Head of caudate nucleus (tissue), 42 donors: ENCODE results near the gene PXDC1.
A peak's percentile ranks its signal among the peaks of the same experiment; 100 is the strongest.

Experiments used
- DNase-seq, 42 donors: peaks; one replicate each; pipeline versions ENCODE4 v3.0.0 to v3.0.0-alpha.2; 2020 to 2021; ENCODE audit warnings: mixed read lengths in 7 of 42
- intact Hi-C: fragments of 100-400 bp; cut with DNase I; formaldehyde crosslinking; loops from one replicate; pipeline ENCODE4 v1.15.0; 2022

The PXDC1 gene

DNA sequence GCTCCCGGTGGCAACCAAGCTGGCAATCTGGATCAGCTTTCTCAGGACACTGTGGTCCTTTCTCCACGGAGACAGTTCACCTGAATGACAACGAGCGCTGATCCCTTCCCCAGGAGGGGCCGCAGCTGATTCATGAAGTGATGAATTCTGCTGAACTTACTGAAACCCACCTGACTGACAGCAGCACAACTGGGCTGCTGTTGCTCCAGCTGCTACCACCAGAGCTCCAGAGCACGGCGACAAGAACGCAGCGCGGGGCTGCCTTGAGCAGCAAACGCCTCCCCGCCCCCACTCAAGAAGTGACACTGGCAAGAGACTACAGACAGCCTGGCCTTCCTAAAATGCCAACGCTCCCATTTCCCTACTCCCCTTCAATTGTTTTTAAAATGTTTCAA, 10.0 kb downstream of the PXDC1 start:
- peak in 3 of 42 donors; percentile 11 to 43 (median 31) for DNase-seq
- intact Hi-C loops = loop anchor here (5.0 to 10.0 kb wide), 3 partner anchors 146 to 413 kb away; no protein-coding TSS in a partner anchor

DNA sequence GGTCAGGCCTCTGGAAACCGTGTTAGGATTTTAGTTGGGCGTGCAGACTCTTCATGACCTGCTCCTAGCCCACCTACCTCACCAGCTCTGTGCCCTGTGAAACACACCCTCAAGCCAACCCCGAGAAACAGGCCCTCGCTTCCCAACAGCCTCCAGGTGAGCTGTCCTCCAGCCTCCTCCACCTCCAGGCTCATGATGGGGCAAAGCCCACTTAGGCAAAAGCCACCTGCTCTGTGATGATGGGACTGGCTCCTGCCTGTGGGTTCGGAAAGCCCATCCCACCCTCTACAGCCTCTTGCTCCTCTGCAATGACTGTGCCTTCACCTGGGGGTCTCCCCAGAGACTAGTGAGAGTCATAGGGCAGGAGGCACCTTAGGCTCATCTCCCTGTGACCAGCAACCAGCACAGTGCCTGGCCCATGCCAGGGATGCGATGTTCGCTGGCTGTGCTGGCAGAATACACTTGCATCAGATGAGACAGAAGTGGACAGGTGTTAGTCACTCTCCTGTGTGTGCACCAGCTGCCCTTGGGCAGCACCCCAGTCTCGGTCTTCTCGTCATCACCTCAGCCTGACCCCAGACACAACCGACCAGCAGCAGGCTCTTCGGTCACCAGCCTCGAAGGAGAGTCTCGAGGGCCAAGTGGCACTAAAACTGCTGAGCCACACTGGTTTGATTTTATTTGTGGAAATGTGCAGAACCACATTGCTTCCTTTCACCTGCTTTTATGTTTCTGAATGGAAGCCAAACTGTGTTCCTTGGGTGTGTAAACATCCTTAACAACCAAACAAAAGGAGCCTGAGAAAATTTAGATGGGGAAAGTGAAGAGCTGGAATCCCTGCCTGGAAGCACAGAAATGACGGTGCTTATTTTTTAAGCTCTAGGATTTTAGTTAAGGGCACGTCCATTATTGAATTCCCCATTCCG, 10.7 kb downstream of the PXDC1 start:
- intact Hi-C loops = loop anchor here (5.0 to 10.0 kb wide), 3 partner anchors 146 to 414 kb away; no protein-coding TSS in a partner anchor
- peak in 3 of 42 donors; percentile 10 to 36 (median 29) for DNase-seq

DNA sequence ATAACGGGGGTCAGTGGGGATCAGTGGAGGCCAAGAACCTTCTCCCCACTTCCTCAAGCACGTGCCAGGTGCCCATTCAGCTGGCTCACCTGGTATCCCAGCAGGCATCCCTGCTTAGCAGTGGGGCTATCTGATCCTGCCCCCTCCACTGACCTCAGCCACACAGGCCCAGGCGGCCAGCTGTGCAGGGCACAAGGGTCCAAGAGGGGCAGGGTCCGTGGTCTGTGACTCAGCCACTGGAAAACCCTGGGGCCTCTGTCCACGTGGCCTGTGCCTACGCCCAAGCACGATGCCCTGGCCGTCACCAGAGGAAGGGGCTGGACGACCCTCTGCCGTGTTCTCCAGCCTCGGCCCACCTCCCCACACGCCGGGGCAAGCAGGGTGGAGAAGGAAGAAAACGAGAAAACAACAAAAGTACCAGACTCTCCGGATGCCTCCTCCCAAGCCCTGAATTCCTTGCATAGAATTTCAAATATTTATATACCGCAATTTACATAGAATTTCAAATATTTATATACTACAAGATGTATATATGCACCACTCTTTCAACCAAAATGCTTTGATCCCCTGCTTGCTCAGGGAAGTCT, 12.1 kb downstream of the PXDC1 start:
- DNase-seq = peak in 4 of 42 donors; percentile 7 to 28 (median 24)
- intact Hi-C loops = loop anchor here (10.0 kb wide), 2 partner anchors 275 to 325 kb away; no protein-coding TSS in a partner anchor

DNA sequence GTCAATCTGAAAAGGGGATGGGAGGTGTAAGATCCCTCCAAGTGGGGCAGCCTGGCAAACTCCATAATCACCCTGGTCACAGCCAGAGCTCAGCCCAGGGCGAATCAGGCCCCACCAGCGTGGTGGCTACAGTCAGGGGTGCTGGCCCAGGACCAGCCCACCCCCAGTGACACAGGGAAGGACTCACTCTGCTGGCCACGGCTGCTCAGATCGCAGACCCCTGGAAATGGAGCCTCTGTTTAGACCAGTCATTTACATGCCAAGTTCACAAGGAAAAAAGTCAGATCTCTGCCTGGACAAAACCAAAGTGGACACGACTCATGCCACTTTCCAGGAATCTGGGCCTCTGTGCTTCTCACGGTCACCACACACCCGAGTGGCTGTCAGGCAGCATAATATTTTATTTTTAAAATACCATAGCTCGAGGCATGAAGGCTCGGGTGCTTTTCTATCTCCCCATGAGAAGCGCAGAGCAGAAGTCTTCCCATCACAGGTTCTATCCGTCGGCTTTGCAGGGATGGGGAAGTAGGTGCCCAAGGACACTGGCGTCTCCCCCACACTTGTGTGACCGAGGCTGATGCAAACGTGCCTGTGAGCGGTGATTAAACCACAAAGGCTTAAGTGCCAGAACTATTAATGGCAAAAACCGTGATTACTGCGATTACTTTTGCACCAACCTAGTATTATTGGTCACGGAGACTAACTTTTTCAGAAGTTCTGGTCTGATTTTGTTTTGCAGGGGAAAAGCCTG, 13.0 kb downstream of the PXDC1 start:
- peak in 3 of 42 donors; percentile 7 to 33 (median 20) for DNase-seq
- intact Hi-C loops = loop anchor here (10.0 kb wide), 2 partner anchors 274 to 324 kb away; no protein-coding TSS in a partner anchor

DNA sequence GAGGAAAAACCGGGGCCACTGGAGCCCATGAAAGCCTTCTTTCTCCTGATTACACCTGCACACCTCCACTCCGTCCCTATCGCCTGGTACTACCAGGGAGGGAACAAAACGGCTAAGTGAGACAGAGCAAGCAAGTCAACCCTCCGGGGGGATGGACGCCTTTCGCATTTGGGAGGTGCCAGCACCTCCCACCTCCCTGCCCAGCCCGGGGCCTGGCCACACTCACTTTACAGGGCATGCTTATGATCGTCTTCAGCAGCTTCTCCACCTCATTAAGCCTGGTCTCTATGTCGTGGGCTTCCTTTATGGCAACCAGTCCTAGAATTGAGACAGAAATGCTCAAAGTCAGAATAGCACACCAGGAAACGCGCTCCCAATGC, 13.7 kb downstream of the PXDC1 start:
- intact Hi-C loops = loop anchor here (10.0 kb wide), 2 partner anchors 273 to 323 kb away; no protein-coding TSS in a partner anchor
- no peak for DNase-seq

DNA sequence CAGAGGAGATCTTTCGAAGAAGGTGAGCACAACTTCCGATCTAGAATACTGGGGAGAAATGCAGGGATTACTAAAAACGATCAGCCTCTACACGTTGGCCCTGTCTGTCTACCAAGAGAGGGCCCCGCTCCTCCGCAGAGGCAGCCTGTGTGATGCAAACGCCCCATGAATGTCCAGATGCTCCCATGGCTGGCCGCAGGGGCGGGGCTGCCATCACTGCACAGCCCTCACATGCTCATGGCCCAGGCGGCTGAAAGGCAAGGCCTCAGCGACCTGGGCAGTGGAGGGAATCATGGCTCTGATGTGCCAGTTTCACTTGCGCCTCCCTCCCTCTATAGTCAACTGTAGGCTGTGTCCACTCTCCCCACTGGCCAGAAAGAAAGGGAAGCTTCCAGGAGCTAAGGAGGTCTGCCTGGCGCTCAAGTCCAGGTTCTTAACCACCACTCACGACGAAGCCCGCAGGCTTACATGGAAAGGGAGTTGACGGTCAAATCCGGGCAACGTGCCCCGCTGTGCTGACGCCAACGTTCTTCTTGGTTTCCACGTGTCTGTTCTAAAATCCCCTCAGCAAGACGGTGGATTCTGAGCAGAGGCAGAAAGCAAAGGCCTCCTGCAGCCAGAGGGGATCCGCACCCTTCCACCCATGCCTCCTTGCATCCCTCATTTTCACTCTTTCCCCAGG, 14.2 kb downstream of the PXDC1 start:
- DNase-seq = peak in 6 of 42 donors; percentile 33 to 55 (median 44)
- intact Hi-C loops = loop anchor here (10.0 kb wide), 2 partner anchors 272 to 322 kb away; no protein-coding TSS in a partner anchor

DNA sequence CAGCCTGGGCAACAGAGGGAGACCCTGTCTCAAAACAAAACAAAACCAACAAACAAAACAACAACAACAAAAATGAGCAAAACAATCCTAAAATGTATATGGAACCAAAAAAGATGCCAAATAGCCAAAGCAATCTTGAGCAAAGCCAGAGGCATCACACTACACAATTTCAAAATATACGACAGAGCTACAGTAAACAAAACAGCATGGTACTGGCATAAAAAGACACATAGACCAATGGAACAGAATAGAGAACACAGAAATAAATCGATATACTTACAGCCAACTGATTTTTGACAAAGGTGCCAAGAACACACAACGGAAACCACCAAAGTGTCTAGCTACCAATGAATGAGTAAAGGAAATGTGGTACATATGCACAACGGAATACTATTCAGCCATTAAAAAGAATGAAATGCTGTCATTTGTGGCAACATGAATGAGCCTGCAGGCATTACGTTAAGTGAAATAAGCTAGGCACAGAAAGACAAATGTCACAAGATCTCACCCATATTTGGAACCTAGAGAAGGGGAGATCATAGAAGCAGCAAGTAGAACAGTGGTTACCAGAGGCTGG, 16.4 kb downstream of the PXDC1 start:
- intact Hi-C loops = loop anchor here (10.0 kb wide), 2 partner anchors 270 to 320 kb away; no protein-coding TSS in a partner anchor
- no peak for DNase-seq

DNA sequence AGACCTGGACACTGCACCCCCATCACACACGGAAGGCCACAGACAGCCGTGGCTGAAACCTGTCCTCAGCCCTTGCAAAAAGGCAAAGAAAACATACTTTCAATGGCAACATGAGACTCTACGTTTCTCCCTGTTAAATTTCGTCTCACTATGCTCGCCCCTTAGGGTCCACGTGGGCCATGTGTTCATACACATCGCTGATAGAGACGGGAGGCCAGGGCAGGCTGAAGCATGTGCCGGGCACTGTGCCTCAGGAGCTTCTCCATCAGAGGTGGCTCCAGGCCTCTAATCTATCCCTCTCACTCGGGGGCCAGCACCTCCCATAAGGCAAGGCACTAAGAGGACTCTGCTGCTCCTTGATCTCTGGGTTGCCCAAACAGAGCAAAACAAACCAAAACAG, 17.5 kb downstream of the PXDC1 start:
- intact Hi-C loops = loop anchor here (5.0 to 10.0 kb wide), 3 partner anchors 269 to 452 kb away; no protein-coding TSS in a partner anchor
- DNase-seq = no peak

DNA sequence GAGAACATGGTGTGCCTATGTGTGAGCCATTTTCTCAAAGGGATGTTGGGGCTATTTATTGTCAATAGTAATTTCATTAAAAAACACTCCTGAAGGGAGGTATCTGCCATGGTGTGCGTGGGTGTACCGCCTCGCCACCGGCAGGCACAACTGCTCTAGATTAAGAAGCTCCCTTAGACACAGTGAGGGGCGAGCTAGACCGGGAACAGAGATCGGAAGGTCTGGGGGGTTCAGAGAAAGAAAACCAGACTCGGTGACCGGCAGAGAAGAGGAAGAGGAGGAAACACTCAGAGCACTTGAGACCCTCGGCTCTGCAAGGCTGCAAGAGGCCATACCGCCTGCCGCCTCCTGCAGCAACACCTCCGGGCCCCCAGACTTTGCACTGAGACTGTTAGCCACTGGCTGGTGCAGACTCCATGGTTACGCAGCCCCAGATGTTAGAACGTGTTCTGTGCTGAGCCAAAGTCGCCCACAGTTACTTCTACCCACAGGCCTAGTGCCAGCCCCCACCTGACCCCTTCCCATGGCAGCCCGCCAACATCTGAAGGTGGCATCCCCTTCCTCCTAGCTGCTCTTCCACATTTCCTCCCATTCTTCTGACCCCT, 18.1 kb downstream of the PXDC1 start:
- DNase-seq = peak in 1 of 42 donors; percentile 0
- intact Hi-C loops = loop anchor here (5.0 to 10.0 kb wide), 3 partner anchors 269 to 451 kb away; no protein-coding TSS in a partner anchor

DNA sequence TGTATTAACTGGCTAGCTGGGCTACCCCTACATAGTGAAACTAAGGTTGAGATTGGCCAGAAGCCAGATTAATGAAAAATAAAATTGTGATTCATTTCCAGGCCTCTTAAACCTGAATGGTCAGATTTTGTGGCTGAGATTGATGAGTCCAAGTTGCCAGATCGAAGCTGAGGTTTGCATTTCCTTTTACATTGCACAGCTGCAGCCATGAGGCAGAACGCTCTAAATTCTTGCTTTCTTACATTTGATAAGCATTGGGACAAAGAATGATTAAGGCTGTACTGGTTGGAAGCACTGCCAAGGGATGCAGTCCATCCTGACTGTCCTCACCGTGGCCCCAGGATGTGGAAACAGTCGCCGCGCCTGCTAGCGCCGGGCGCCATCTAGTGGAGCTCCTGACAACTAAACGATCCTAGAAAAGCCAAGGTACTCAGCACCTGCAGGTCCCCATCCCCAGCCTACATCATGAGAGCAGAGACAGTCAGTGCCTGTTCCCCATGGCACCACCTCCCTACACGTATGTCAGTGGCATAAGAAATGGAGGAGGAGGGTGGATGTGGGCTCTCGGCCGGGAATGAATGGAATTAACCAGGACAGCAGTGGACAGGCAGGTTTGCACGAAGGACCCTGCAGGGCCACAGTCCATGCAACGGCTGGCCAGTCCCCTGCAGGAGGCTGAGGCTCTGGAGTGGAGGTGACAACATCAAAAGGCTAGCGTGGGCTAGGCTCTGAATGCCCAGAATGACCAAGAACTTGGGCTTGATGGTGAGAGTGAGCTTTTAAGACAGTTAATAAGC, 19.0 kb downstream of the PXDC1 start:
- DNase-seq = peak; percentile 75 to 94 (median 86)
- intact Hi-C loops = loop anchor here (5.0 to 10.0 kb wide), 3 partner anchors 268 to 450 kb away; no protein-coding TSS in a partner anchor

DNA sequence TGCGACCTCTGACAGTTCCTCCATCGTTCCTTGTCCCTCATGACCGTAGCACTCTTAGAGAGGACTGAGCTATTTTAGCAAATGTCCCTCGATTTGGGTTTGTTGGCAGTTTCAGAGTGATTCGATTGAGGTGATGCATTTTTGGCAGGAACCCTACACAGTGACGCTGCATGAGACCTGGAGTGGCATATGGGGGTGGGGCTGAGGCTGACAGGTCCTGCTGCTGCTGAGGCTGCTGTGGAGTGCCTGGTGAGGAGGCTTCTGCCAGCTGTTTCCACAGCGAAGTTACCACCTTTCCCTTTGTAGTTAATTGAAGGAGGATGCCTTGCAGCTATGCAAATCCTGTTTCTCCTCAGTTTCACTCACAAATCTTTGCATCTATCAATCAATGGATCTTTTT, 19.8 kb downstream of the PXDC1 start:
- DNase-seq = peak in 2 of 42 donors; percentile 31 to 32
- intact Hi-C loops = loop anchor here (5.0 to 10.0 kb wide), 3 partner anchors 267 to 449 kb away; no protein-coding TSS in a partner anchor

DNA sequence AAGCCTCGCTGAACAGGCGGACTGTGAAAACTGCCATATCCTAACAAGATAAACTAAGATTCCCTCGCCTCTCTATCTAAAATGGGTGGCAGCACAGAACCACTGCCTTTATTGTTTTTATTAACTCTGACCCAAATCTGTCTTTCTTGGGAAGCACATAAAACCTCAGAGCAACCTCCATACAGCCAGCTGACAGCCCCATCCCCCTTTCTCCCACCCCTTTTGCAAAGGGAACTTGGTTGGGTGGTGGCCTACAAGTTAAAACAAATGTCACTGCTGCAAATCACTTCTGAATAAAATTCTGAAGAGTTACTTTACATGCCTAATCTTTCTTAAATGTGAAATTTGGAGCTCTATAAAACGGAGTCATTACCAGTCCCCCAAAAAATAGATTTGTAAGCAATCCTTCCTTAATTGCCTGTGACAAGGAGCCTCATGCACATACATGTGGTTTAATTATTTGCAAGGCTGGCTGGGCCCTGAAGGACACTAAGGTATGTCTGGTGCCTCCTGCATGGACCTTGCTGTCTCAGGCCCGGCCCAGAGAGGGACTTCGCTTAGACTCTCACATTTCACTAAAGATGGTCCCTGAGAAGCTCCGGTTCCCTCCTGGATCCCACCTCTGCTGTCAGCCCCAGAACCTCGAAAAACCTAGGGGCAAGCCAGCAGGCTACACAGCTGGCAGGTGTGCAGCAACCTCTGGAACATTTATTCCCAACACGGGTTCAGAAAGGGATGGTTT, 21.7 kb downstream of the PXDC1 start:
- intact Hi-C loops = loop anchor here (5.0 to 10.0 kb wide), 3 partner anchors 265 to 447 kb away; no protein-coding TSS in a partner anchor
- DNase-seq = peak in 24 of 42 donors; percentile 26 to 79 (median 56)

DNA sequence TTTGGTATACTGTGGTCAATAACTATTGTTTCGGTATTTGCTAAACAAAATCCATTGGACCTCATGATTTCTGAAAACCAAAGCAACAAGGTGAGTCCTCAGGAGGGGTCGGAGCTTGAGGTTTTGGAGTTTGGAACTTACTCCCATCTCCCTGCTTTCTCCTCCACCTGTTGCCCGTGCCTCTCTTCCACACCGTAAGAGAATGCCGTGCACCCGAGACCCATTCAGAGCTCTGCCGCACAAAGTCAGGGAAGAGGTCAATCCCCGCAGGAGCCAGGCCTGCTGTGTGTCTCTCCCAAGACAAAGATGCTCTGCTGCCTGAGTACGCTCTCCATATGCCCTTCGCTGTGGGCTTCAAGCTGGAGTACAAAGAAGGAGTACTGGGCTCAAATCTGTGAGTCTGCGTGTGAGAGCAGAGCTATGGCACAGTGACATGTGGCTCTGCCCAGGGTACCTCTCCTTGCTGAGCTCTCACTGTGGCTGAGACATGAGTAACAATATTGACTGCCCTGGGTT, 23.9 kb downstream of the PXDC1 start:
- intact Hi-C loops = no loop called here
- DNase-seq = peak in 3 of 42 donors; percentile 1 to 12 (median 2)

DNA sequence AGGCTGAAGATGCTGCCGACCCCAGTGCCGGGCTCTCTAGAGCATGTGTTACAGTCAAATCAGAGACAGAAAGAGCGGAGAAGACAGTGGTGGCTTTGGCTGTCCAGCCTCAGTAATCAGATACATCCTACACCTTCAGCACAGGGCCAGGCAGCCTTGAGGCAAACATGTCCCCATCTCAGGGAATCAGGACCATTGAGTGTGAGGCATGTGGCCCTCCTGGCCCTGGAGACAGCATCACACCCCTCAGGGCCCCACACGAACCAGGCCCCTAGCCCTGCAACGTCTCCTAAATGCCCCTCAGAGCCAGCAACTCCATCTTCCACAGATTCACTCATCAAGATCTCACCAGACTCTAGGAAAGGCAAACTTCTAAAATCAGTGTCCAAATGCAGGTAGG, 24.5 kb downstream of the PXDC1 start:
- intact Hi-C loops = no loop called here

DNA sequence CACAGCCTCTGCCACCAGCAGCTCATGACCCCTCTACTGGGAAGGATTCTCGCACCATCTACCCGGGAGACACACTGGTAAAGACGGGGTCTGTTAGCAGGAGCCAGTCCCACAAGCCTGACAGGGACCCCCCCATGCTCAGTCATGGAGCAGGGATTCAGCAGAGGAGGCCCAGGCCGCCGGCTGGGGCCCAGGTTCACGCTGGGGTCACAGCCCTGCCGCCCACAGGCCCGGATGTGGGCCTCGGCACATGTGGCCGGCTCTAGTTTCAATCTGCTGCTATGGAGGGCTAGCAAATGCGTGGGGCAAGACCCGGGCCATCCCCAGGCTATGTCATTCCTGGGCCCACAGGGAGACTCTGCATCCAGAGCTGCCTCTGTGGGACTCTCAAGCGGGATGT, 25.1 kb downstream of the PXDC1 start:
- intact Hi-C loops = no loop called here
- peak in 1 of 42 donors; percentile 31 for DNase-seq

More for the DNA sequence above, 24.5 kb downstream of the PXDC1 start:
- DNase-seq = no peak
